Calu3 (cell line): ENCODE measurements around the gene ABCB10. TPM values are rescaled to one million over a fixed set of nuclear protein-coding genes. Genes with fewer than 3 reads are reported as not detected.

Source experiments
- BruUV-seq: library from RNA; stranded (reverse); fragments of 400-500 nt; replicated peaks from 2 replicates; lab custom pipeline; 2021; lab: Mats Ljungman, UMichigan
- CTCF ChIA-PET: fragments of 300-600 bp; sonication (Branson Sonifier 250); formaldehyde crosslinking; loops from one replicate; lab custom pipeline; 2022; ENCODE audit warnings: antibody characterized with exemption; lab: Charles Lee
- DNase-seq: peaks from one replicate; pipeline ENCODE4 v3.0.0; 2022
- H3K27ac Mint-ChIP-seq: one replicate; pipeline ENCODE4 v1.8.0; 2022; ENCODE audit warnings: mixed read lengths; ENCODE audit not compliant: unreplicated experiment
- H3K27me3 Mint-ChIP-seq: one replicate; pipeline ENCODE4 v1.8.0; 2022; ENCODE audit warnings: mixed read lengths; ENCODE audit not compliant: unreplicated experiment
- H3K36me3 Mint-ChIP-seq: one replicate; pipeline ENCODE4 v1.8.0; 2022; ENCODE audit warnings: mild to moderate bottlenecking, moderate library complexity, mixed read lengths; ENCODE audit not compliant: insufficient read depth, unreplicated experiment
- H3K4me1 Mint-ChIP-seq: one replicate; pipeline ENCODE4 v1.8.0; 2022; ENCODE audit warnings: mild to moderate bottlenecking, low read depth, mixed read lengths; ENCODE audit not compliant: unreplicated experiment
- H3K4me3 Mint-ChIP-seq: one replicate; pipeline ENCODE4 v1.8.0; 2022; ENCODE audit warnings: mild to moderate bottlenecking, low read depth, moderate library complexity, mixed read lengths; ENCODE audit not compliant: unreplicated experiment
- H3K9me3 Mint-ChIP-seq: one replicate; pipeline ENCODE4 v1.8.0; 2022; ENCODE audit warnings: low read depth, mixed read lengths; ENCODE audit not compliant: unreplicated experiment
- CTCF ChIP-seq: fragments of 200-600 bp; IDR thresholded peaks from one replicate; pipeline ENCODE4 v1.8.0; 2022; ENCODE audit warnings: antibody characterized with exemption; ENCODE audit not compliant: unreplicated experiment
- intact Hi-C: fragments of 100-400 bp; cut with micrococcal nuclease; formaldehyde crosslinking; loops from one replicate; pipeline ENCODE4 v1.10.0; 2022; ENCODE audit not compliant: unreplicated experiment
- total RNA-seq: library from RNA; stranded (reverse); gene quantifications from 2 replicates; pipeline ENCODE4 v1.2.3, GENCODE V29; 2022

The ABCB10 gene
- total RNA-seq, 1 experiment from 2014 or later: 19.9 TPM

- no peaks in the 10 kb centered on the region for H3K27me3 Mint-ChIP-seq
- peaks cover 9% of the 10 kb centered on the region for H3K4me1 Mint-ChIP-seq
- no peaks in the 10 kb centered on the region for H3K9me3 Mint-ChIP-seq
- TF ChIP-seq CTCF: no peak
- H3K4me3 Mint-ChIP-seq: no peak overlapping the region
- H3K36me3 Mint-ChIP-seq: no peaks in the 10 kb centered on the region
- no TSS peak for BruUV-seq
- no peak for DNase-seq
- H3K27ac Mint-ChIP-seq: no peak overlapping the region
- intact Hi-C loops: no loop called here
- CTCF ChIA-PET: no interaction called here
Observed at GRCh38 chr1:229570305-229570704, 11.8 kb upstream of the ABCB10 start.

GRCh38 chr1:229567109-229567868, 8.8 kb upstream of the ABCB10 start:
- CTCF ChIA-PET: no interaction called here
- H3K27me3 Mint-ChIP-seq: no peaks in the 10 kb centered on the region
- intact Hi-C loops: no loop called here

GRCh38 chr1:229563701-229564100, 5.2 kb upstream of the ABCB10 start:
- BruUV-seq: no TSS peak
- no peak for TF ChIP-seq CTCF
- no peak overlapping the region for H3K27ac Mint-ChIP-seq
- H3K9me3 Mint-ChIP-seq: no peaks in the 10 kb centered on the region
- intact Hi-C loops: no loop called here
- no peak for DNase-seq
- peaks cover 12% of the 10 kb centered on the region for H3K36me3 Mint-ChIP-seq
- H3K4me3 Mint-ChIP-seq: no peak overlapping the region
- H3K27me3 Mint-ChIP-seq: no peaks in the 10 kb centered on the region
- CTCF ChIA-PET: no interaction called here
- peaks cover 8% of the 10 kb centered on the region for H3K4me1 Mint-ChIP-seq

More at GRCh38 chr1:229567109-229567868, 8.8 kb upstream of the ABCB10 start:
- no peaks in the 10 kb centered on the region for H3K36me3 Mint-ChIP-seq
- peaks cover 9% of the 10 kb centered on the region for H3K4me1 Mint-ChIP-seq
- no peak for DNase-seq
- H3K9me3 Mint-ChIP-seq: no peaks in the 10 kb centered on the region
- BruUV-seq: no TSS peak
- H3K27ac Mint-ChIP-seq: no peak overlapping the region
- no peak for TF ChIP-seq CTCF
- no peak overlapping the region for H3K4me3 Mint-ChIP-seq

GRCh38 chr1:229563241-229563640, 4.7 kb upstream of the ABCB10 start:
- CTCF ChIA-PET: no interaction called here
- TF ChIP-seq CTCF: no peak
- intact Hi-C loops: no loop called here
- DNase-seq: no peak
- Mint-ChIP-seq H3K9me3 (no peaks in the 10 kb centered on the region), H3K27me3 (no peaks in the 10 kb centered on the region), H3K36me3 (peaks cover 17% of the 10 kb centered on the region), H3K4me1 (peaks cover 8% of the 10 kb centered on the region), H3K4me3 (no peak overlapping the region), H3K27ac (no peak overlapping the region)
- BruUV-seq: no TSS peak
